DOHH2 (cell line): ENCODE results near the gene EIF5A.

ENCODE experiments used
- H3F3A ChIP-seq: fragments of 200-600 bp; sonication (generic), shearing (Covaris generic); 2 replicates; pipeline ENCODE4 v1.6.0; 2016; ENCODE audit warnings: antibody characterized with exemption, mild to moderate bottlenecking; ENCODE audit not compliant: control insufficient read depth, insufficient read depth
- H3K27ac ChIP-seq: fragments of 200-600 bp; sonication (generic); 2 replicates; pipeline ENCODE4 v1.5.1; 2014; ENCODE audit warnings: low read depth, mild to moderate bottlenecking, low read length, moderate library complexity
- H3K27me3 ChIP-seq: fragments of 200-600 bp; sonication (generic); 2 replicates; pipeline ENCODE4 v1.6.1; 2014; ENCODE audit warnings: mild to moderate bottlenecking, low read length, mixed read lengths; ENCODE audit not compliant: control insufficient read depth
- H3K36me3 ChIP-seq: fragments of 200-600 bp; sonication (generic); 2 replicates; pipeline ENCODE4 v1.6.1; 2014; ENCODE audit warnings: mild to moderate bottlenecking, low read length, moderate library complexity, mixed read lengths; ENCODE audit not compliant: control insufficient read depth
- H3K4me1 ChIP-seq: fragments of 200-600 bp; sonication (generic); 2 replicates; pipeline ENCODE4 v1.6.1; 2014; ENCODE audit warnings: mild to moderate bottlenecking, low read length, mixed read lengths; ENCODE audit not compliant: control insufficient read depth
- H3K4me2 ChIP-seq: fragments of 200-600 bp; sonication (generic); 2 replicates; pipeline ENCODE4 v1.6.0; 2014; ENCODE audit warnings: mild to moderate bottlenecking, low read length, moderate library complexity
- H3K4me3 ChIP-seq: fragments of 200-600 bp; sonication (generic); 2 replicates; pipeline ENCODE4 v1.5.1; 2014; ENCODE audit warnings: mild to moderate bottlenecking, low read length, mixed read lengths
- H3K79me2 ChIP-seq: fragments of 200-600 bp; sonication (generic); 2 replicates; pipeline ENCODE4 v1.6.1; 2014; ENCODE audit warnings: mild to moderate bottlenecking, low read length, mixed read lengths; ENCODE audit not compliant: control insufficient read depth
- H3K9me2 ChIP-seq: fragments of 200-600 bp; sonication (generic); replicated peaks from 2 replicates; pipeline ENCODE4 v1.6.1; 2014; ENCODE audit warnings: mild to moderate bottlenecking, low read length, mixed read lengths; ENCODE audit not compliant: control insufficient read depth
- H3K9me3 ChIP-seq: fragments of 200-600 bp; sonication (generic); 2 replicates; pipeline ENCODE4 v1.6.1; 2014; ENCODE audit warnings: antibody characterized with exemption, low read length, mixed read lengths; ENCODE audit not compliant: control insufficient read depth, insufficient read depth
- H4K20me1 ChIP-seq: fragments of 200-600 bp; sonication (generic); 2 replicates; pipeline ENCODE4 v1.6.0; 2014; ENCODE audit warnings: low read depth, mild to moderate bottlenecking, antibody characterized with exemption, low read length, moderate library complexity; ENCODE audit not compliant: control insufficient read depth, insufficient read depth
- EZH2phosphoT487 ChIP-seq: fragments of 200-600 bp; sonication (generic); IDR thresholded peaks from 2 replicates; pipeline ENCODE4 v1.6.1; 2017; ENCODE audit warnings: borderline replicate concordance, mild to moderate bottlenecking, antibody characterized with exemption, low read length, moderate library complexity, mixed read lengths
- TF ChIP-seq, protein P1 (sequence below): fragments of 200-600 bp; sonication (generic); IDR thresholded peaks from one replicate; pipeline ENCODE4 v1.5.1; 2014; ENCODE audit warnings: antibody characterized with exemption, mild to moderate bottlenecking, low read depth, low read length; ENCODE audit not compliant: poor library complexity, severe bottlenecking

EIF5A gene

DNA sequence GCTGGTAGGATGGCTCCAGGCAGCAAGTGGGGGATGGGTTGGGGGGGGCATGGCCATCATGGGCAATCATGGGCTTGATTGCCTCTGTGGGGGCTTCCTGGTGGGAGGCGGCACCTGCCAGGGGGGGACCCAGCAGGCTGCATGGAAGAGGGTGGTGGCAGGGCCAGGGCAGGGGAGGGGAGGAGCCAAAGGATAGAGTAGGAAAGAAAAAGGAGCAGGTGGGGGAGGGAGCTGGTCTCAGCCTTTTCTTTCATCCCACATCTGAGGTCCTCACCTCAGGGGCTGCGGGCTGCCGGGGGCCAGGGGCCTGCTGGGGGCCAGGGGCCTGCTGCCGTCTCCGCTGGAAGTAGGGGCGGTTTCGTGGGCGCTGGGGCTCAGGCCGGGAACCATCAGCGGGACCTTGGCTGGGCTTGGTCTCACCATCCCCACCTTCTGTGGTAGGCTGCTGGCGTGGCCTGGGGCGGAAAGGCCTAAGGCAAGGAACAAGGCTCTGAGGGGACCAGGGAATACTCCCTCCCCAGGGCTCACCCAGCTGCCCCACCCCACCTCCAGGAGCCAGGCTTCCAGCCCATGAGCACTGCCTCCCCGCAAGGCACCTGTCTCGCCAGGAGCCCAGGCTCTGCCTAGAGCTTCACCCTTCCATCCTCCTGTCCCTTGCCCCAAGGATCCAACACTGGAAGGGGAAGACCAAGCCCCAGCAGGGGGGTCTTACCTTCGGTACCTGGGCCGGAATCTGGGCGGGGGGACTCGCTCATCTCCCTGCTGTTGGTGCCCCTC lies 18.0 kb upstream of the EIF5A start:
- Histone ChIP-seq H3K4me3 (no peak overlapping the region), H4K20me1 (no peaks in the 10 kb centered on the region), H3K9me3 (no peaks in the 10 kb centered on the region), H3K79me2 (no peaks in the 10 kb centered on the region), H3K4me2 (no peak overlapping the region), H3K36me3 (no peaks in the 10 kb centered on the region), H3K27ac (no peak overlapping the region), H3K27me3 (peaks cover 71% of the 10 kb centered on the region), H3K4me1 (peaks cover 4% of the 10 kb centered on the region; the same call in 1 of the 2 replicates), H3K9me2 (no peaks in the 10 kb centered on the region), H3F3A (0 out of 2 replicates have a peak, but pooled peaks cover 2% of the 10 kb centered on the region)
- TF ChIP-seq EZH2phosphoT487, result no peak
- TF ChIP-seq, protein P1, sequence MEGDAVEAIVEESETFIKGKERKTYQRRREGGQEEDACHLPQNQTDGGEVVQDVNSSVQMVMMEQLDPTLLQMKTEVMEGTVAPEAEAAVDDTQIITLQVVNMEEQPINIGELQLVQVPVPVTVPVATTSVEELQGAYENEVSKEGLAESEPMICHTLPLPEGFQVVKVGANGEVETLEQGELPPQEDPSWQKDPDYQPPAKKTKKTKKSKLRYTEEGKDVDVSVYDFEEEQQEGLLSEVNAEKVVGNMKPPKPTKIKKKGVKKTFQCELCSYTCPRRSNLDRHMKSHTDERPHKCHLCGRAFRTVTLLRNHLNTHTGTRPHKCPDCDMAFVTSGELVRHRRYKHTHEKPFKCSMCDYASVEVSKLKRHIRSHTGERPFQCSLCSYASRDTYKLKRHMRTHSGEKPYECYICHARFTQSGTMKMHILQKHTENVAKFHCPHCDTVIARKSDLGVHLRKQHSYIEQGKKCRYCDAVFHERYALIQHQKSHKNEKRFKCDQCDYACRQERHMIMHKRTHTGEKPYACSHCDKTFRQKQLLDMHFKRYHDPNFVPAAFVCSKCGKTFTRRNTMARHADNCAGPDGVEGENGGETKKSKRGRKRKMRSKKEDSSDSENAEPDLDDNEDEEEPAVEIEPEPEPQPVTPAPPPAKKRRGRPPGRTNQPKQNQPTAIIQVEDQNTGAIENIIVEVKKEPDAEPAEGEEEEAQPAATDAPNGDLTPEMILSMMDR, result no peak

DNA sequence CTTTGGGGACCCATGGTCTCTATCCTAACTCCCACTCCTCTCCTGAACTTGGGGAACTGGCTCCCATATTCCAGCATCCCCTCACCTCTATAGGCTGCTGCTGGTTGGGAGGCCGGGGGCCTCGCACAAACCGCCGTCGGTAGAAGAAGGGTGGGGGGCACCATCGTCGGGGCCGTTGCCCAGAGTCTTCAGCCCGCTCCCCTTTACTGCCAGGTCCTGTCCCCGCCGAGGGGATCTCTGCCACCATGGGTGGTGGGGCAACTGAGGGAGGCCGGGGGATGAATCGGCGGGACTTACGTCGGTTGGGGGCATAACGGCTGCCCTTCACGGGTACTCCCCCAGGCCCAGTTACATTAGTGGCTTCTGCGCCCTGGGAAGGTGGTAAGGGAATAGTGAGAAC lies 17.3 kb upstream of the EIF5A start:
- H3F3A ChIP-seq, result 0 out of 2 replicates have a peak, but pooled peaks cover 2% of the 10 kb centered on the region
- no peak overlapping the region for H3K4me2 ChIP-seq
- no peaks in the 10 kb centered on the region for H4K20me1 ChIP-seq
- H3K79me2 ChIP-seq, result no peaks in the 10 kb centered on the region
- H3K9me2 ChIP-seq, result no peaks in the 10 kb centered on the region
- no peak overlapping the region for H3K4me3 ChIP-seq
- peaks cover 71% of the 10 kb centered on the region for H3K27me3 ChIP-seq
- H3K4me1 ChIP-seq, result peaks cover 10% of the 10 kb centered on the region
- H3K9me3 ChIP-seq, result no peaks in the 10 kb centered on the region
- no peaks in the 10 kb centered on the region for H3K36me3 ChIP-seq
- TF ChIP-seq, protein P1, result no peak
- TF ChIP-seq EZH2phosphoT487, result no peak
- H3K27ac ChIP-seq, result no peak overlapping the region

DNA sequence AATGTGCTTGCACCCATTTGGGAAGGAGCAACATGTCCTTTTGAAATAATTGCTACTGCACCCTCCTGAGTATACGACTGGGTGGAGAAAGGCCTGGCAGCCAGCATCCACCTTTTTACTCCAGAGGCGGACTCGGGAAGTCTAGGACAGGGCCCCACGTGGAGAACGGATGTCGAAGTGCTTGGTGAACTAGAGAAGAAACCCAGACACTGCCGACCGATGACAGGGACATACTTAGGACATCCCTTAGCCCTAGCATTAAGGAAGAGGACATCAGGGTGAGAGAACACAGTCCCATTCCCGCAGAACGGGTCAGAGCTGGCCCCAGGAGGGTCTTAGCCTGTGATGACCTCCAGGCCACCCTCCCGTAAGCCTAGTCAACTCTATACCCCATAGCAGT lies 16.7 kb upstream of the EIF5A start:
- Histone ChIP-seq H3K4me3 (no peak overlapping the region), H3K27me3 (peaks cover 70% of the 10 kb centered on the region), H4K20me1 (no peaks in the 10 kb centered on the region), H3F3A (0 out of 2 replicates have a peak, but pooled peaks cover 2% of the 10 kb centered on the region), H3K9me3 (no peaks in the 10 kb centered on the region), H3K79me2 (no peaks in the 10 kb centered on the region), H3K27ac (no peak overlapping the region), H3K4me2 (no peak overlapping the region), H3K4me1 (peaks cover 15% of the 10 kb centered on the region), H3K36me3 (no peaks in the 10 kb centered on the region), H3K9me2 (no peaks in the 10 kb centered on the region)
- TF ChIP-seq, protein P1, result no peak
- no peak for TF ChIP-seq EZH2phosphoT487
